ENCODE measurements around the gene COX5A.

COX5A gene

GRCh38 chr15:74937590-74938371, at the start of gene COX5A:
Gene COX5A, minus strand, starts transcription at chr15:74938073. Its CDS starts 59 bp downstream, at chr15:74938014.
- DNase-seq (ENCODE audit: extremely low spot score, insufficient read length, low read depth) (peak; percentile 85), FAIRE-seq (peak; percentile 91)

GRCh38 chr15:74983725-74984231, 45.9 kb upstream of the COX5A start:
- DNase-seq (ENCODE audit: extremely low spot score, insufficient read length, low read depth) (no peak), FAIRE-seq (peak; percentile 67)

GRCh38 chr15:74982183-74982582, 44.3 kb upstream of the COX5A start:
- FAIRE-seq (no peak), DNase-seq (ENCODE audit: extremely low spot score, insufficient read length, low read depth) (no peak)

DNA sequence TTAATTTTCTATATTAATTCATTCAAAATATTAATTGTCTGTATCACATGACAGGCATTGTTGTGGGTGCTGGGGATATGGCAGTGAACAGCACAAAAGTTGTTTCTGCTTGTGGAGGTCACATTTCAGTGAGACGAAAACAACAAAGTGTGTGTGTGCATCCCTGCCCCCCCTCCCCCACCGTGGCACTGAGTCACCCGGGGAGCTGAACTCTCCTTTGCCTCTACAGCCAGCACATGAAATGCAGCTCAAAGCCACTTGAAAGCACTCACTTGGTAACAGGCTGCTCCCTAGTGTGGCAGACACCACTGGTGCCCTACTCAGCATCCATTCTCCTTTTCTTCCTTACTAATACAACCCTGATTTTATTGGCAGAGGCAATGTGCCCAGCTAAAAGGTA, 40.6 kb upstream of the COX5A start:
- DNase-seq (ENCODE audit: extremely low spot score, insufficient read length, low read depth) = no peak

GRCh38 chr15:74978077-74978476, 40.2 kb upstream of the COX5A start:
- FAIRE-seq = no peak
- no peak for DNase-seq (ENCODE audit: extremely low spot score, insufficient read length, low read depth)

More for the DNA sequence above, 40.6 kb upstream of the COX5A start:
- FAIRE-seq = no peak

DNA sequence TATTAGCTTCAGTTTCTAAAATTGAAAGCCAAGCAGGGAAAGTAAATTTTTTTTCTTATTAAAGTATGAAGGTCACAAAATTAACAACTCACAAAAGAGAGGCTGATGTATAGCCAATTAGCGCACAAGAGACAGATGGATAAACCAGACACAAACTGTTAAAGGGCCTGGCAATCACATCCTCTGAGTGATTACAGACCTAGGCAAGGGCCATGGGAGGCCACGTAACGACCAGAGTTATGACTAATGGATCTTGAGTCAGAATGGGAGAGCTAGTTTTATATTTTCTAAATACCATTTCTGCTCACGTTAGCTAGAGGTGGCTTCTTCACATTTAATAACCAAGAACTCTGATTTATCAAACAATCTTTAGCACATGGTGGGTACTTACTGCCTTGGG, 39.7 kb upstream of the COX5A start:
- no peak for DNase-seq (ENCODE audit: extremely low spot score, insufficient read length, low read depth)
- no peak for FAIRE-seq

- DNase-seq (ENCODE audit: extremely low spot score, insufficient read length, low read depth) (no peak), FAIRE-seq (no peak)
Measured at GRCh38 chr15:74976159-74976558, 38.3 kb upstream of the COX5A start.

GRCh38 chr15:74967670-74968069, 29.8 kb upstream of the COX5A start:
- no peak for FAIRE-seq
- DNase-seq (ENCODE audit: extremely low spot score, insufficient read length, low read depth) = no peak

- DNase-seq (ENCODE audit: extremely low spot score, insufficient read length, low read depth) (no peak), FAIRE-seq (no peak)
Measured at GRCh38 chr15:74964794-74965193, 26.9 kb upstream of the COX5A start.

- DNase-seq (ENCODE audit: extremely low spot score, insufficient read length, low read depth) (no peak), FAIRE-seq (no peak)
Measured at GRCh38 chr15:74963213-74963612, 25.3 kb upstream of the COX5A start.

GRCh38 chr15:74962671-74963070, 24.8 kb upstream of the COX5A start:
- no peak for FAIRE-seq
- no peak for DNase-seq (ENCODE audit: extremely low spot score, insufficient read length, low read depth)

GRCh38 chr15:74962219-74962618, 24.3 kb upstream of the COX5A start:
- no peak for FAIRE-seq
- no peak for DNase-seq (ENCODE audit: extremely low spot score, insufficient read length, low read depth)

- FAIRE-seq (no peak), DNase-seq (ENCODE audit: extremely low spot score, insufficient read length, low read depth) (no peak)
Measured at GRCh38 chr15:74961616-74962015, 23.7 kb upstream of the COX5A start.

DNA sequence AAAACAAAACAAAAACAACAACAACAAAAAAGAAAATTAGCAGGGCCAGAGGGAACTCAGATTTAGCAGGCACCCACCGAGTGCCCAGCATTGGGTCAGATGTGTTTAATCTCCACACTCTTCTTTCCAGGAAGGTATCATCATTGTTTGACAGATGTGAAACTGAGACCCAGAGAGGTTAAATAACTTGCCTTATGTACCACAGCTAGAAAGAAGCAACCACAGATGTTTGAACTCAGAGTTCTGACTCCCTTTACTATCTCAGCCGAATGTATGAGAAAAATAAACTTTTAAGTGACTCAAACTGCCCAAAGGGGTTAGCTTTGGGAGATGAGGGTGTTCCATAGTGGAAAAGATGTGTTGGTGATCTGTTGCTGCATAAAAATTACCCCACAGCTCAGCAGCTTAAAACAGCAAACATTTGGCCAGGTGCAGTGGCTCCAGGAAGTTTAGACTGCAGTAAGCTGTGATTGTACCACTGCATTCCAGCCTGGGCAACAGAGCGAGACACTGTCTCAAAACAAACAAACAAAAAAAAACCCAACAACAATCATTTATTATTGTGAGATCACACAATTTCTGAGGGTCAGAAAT, 23.2 kb upstream of the COX5A start:
- DNase-seq (ENCODE audit: extremely low spot score, insufficient read length, low read depth) (no peak), FAIRE-seq (no peak)

GRCh38 chr15:74960286-74960685, 22.4 kb upstream of the COX5A start:
- no peak for FAIRE-seq
- no peak for DNase-seq (ENCODE audit: extremely low spot score, insufficient read length, low read depth)

DNA sequence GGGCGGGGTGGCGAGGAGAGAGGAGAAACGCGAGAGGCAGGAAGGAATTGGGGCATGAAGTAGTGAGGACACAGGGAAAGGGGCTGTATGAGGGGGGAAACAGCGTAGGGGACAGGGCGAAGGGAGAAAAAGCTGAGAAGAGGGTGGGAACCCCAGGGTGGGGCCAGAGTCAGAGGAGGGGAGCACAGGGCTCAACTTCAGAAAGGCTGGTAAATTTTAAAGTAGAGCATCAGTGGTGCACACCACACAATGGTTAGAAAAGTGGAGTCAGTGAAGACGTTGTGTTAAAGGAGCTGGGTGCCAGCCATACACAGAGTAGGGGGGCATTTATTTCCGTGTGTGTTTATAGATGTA, 21.7 kb upstream of the COX5A start:
- FAIRE-seq (no peak), DNase-seq (ENCODE audit: extremely low spot score, insufficient read length, low read depth) (no peak)

- no peak for FAIRE-seq
- DNase-seq (ENCODE audit: extremely low spot score, insufficient read length, low read depth) = no peak
Measured at GRCh38 chr15:74958908-74959585, 21.2 kb upstream of the COX5A start.

DNA sequence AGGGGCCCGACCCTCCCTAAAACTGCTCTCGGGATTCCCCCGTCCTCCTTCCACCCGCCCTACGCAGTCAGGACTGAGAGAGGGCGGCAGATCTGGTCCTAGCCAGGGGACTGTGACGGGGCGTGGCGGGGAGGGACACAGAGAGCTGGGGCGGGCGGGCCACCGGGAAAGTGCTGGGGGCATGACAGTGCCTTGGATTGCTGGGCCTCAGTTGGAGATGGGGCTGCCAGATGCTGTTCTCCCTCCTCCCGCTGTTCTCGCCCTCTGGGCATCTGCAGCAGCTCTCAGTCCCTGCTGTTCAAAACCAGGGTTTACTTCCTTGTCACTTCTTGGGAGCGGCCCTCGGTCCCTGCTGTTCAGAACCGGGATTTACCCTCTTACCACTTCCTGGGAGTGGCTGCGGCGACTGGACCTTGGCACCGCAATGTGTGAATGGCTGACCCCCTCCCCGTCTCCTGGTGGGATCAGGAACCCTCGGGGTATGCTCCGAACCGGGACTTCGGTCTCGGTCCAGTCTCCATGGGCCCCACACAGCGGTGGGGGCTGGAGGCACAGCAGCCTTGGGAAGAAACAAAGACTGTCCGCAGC, 20.5 kb upstream of the COX5A start:
- FAIRE-seq (no peak), DNase-seq (ENCODE audit: extremely low spot score, insufficient read length, low read depth) (no peak)

GRCh38 chr15:74957476-74958035, 19.7 kb upstream of the COX5A start:
- no peak for DNase-seq (ENCODE audit: extremely low spot score, insufficient read length, low read depth)

More at GRCh38 chr15:74957476-74958035, 19.7 kb upstream of the COX5A start:
- FAIRE-seq = no peak

Measured in GM18507 (cell line).